GM23338 (cell line): ENCODE results near the gene G3BP1. TPM values are rescaled to one million over a fixed set of nuclear protein-coding genes. Genes with fewer than 3 reads are reported as not detected.

Experiments used
- ATAC-seq: fragments of 200-7000 bp; cut with Tn5 transposase; 3 replicates; pipeline ENCODE4 v1.9.1; 2020
- DNase-seq: peaks from one replicate; pipeline ENCODE4 v3.0.0-alpha.2; 2015; ENCODE audit warnings: low spot score
- H2AFZ ChIP-seq: fragments of 200-600 bp; sonication (generic); 2 replicates; pipeline ENCODE4 v1.8.0; 2016; ENCODE audit warnings: antibody characterized with exemption, mild to moderate bottlenecking, moderate library complexity
- H3F3A ChIP-seq: fragments of 200-600 bp; sonication (generic); replicated peaks from 2 replicates; pipeline ENCODE4 v1.8.0; 2017; ENCODE audit warnings: antibody characterized with exemption, mixed run types, low read depth
- H3K27ac ChIP-seq: fragments of 200-600 bp; sonication (generic); 2 replicates; pipeline ENCODE4 v1.6.1; 2016; ENCODE audit warnings: low read depth
- H3K27me3 ChIP-seq: fragments of 200-600 bp; sonication (generic); 2 replicates; pipeline ENCODE4 v1.8.0; 2016; ENCODE audit warnings: mild to moderate bottlenecking, mixed run types, moderate library complexity; ENCODE audit not compliant: insufficient read depth
- H3K36me3 ChIP-seq: fragments of 200-600 bp; sonication (generic); 2 replicates; pipeline ENCODE4 v1.8.0; 2016; ENCODE audit warnings: mild to moderate bottlenecking; ENCODE audit not compliant: insufficient read depth
- H3K4me1 ChIP-seq: fragments of 200-600 bp; sonication (generic); 2 replicates; pipeline ENCODE4 v1.8.0; 2016; ENCODE audit warnings: mild to moderate bottlenecking, moderate library complexity; ENCODE audit not compliant: insufficient read depth
- H3K4me2 ChIP-seq: fragments of 200-600 bp; sonication (generic); 2 replicates; pipeline ENCODE4 v1.7.1; 2017; ENCODE audit warnings: mixed run types
- H3K4me3 ChIP-seq: fragments of 200-600 bp; sonication (generic); 2 replicates; pipeline ENCODE4 v1.6.1; 2016; ENCODE audit warnings: mixed run types
- H3K79me2 ChIP-seq: fragments of 200-600 bp; sonication (generic); replicated peaks from 2 replicates; pipeline ENCODE4 v1.8.0; 2017; ENCODE audit warnings: mild to moderate bottlenecking; ENCODE audit not compliant: insufficient read depth
- H3K9me2 ChIP-seq: fragments of 200-600 bp; sonication (generic); 2 replicates; pipeline ENCODE4 v1.8.0; 2017; ENCODE audit not compliant: insufficient read depth
- H4K20me1 ChIP-seq: fragments of 200-600 bp; sonication (generic); replicated peaks from 2 replicates; pipeline ENCODE4 v1.8.0; 2017; ENCODE audit warnings: mild to moderate bottlenecking; ENCODE audit not compliant: insufficient read depth
- H3K27ac Mint-ChIP-seq: 2 replicates; pipeline ENCODE4 v1.8.0; 2020; ENCODE audit warnings: inconsistent platforms, mild to moderate bottlenecking, moderate library complexity, mixed read lengths
- H3K27me3 Mint-ChIP-seq: 3 replicates; pipeline ENCODE4 v1.8.0; 2022; ENCODE audit warnings: low read depth, mild to moderate bottlenecking, moderate library complexity, mixed read lengths, inconsistent platforms; ENCODE audit not compliant: insufficient read depth, poor library complexity
- H3K36me3 Mint-ChIP-seq: 3 replicates; pipeline ENCODE4 v1.8.0; 2021; ENCODE audit warnings: low read depth, mild to moderate bottlenecking, inconsistent platforms, moderate library complexity, mixed read lengths
- H3K4me1 Mint-ChIP-seq: 3 replicates; pipeline ENCODE4 v1.8.0; 2020; ENCODE audit warnings: mild to moderate bottlenecking, inconsistent platforms, mixed read lengths
- H3K4me3 Mint-ChIP-seq: 3 replicates; pipeline ENCODE4 v1.8.0; 2021; ENCODE audit warnings: moderate library complexity, mild to moderate bottlenecking, inconsistent platforms, mixed read lengths
- H3K9me3 Mint-ChIP-seq: 3 replicates; pipeline ENCODE4 v1.8.0; 2020; ENCODE audit warnings: moderate library complexity, mild to moderate bottlenecking, inconsistent platforms, mixed read lengths
- CREB1 ChIP-seq: fragments of 250-450 bp; sonication (Bioruptor Pico); IDR thresholded peaks from 2 replicates; pipeline ENCODE4 v1.5.0; 2020; ENCODE audit warnings: low read depth, mild to moderate bottlenecking, moderate library complexity
- CTCF ChIP-seq, 2 experiments: fragments of 200-600 bp in 1 of 2; sonication (generic) in 1 of 2; conservative IDR thresholded peaks; 2 replicates each; pipeline versions ENCODE4 v1.5.1 to v1.6.1; 2016 to 2017; ENCODE audit warnings: antibody characterized with exemption in 2 of 2, low read depth in 2 of 2, mild to moderate bottlenecking in 2 of 2, moderate library complexity in 1 of 2
- EZH2 ChIP-seq: fragments of 200-600 bp; sonication (generic); IDR thresholded peaks from one replicate; pipeline ENCODE4 v1.8.0; 2017; ENCODE audit warnings: antibody characterized with exemption, mild to moderate bottlenecking, low read depth; ENCODE audit not compliant: unreplicated experiment
- JUNB ChIP-seq: IDR thresholded peaks from one replicate; pipeline ENCODE4 v1.6.1; 2016; ENCODE audit warnings: antibody characterized with exemption; ENCODE audit not compliant: unreplicated experiment
- NANOG ChIP-seq: IDR thresholded peaks from 2 replicates; pipeline ENCODE4 v1.6.1; 2016; ENCODE audit warnings: antibody characterized with exemption, borderline replicate concordance
- POLR2AphosphoS5 ChIP-seq: IDR thresholded peaks from 2 replicates; pipeline ENCODE4 v1.6.1; 2016; ENCODE audit warnings: antibody characterized with exemption, low read depth
- REST ChIP-seq: IDR thresholded peaks from one replicate; pipeline ENCODE4 v1.6.1; 2018; ENCODE audit warnings: antibody characterized with exemption; ENCODE audit not compliant: unreplicated experiment
- STAT1 ChIP-seq: IDR thresholded peaks from one replicate; pipeline ENCODE4 v1.6.1; 2016; ENCODE audit warnings: antibody characterized with exemption; ENCODE audit not compliant: unreplicated experiment
- ZNF331 ChIP-seq: fragments of 250-450 bp; sonication (Bioruptor Pico); IDR thresholded peaks from 2 replicates; pipeline ENCODE4 v1.5.0; 2020; ENCODE audit warnings: low read depth, mild to moderate bottlenecking, moderate library complexity
- ZNF462 ChIP-seq: fragments of 250-450 bp; sonication (Bioruptor Pico); IDR thresholded peaks from 2 replicates; pipeline ENCODE4 v1.5.0; 2020; ENCODE audit warnings: mild to moderate bottlenecking, moderate library complexity
- long read RNA-seq: library from polyadenylated mRNA; unstranded; transcript quantifications from one replicate; pipeline ENCODE4 v2.0.0, GENCODE V29; 2020; ENCODE audit not compliant: unreplicated experiment
- polyA plus RNA-seq: library from polyadenylated mRNA; unstranded; fragments of >200 nt; fragmentation: Nextera tagmentation; extraction: Ambion mirVana; gene quantifications from 2 replicates; pipeline ENCODE4 v1.2.1, GENCODE V29; 2016
- total RNA-seq: library from RNA; depleted of rRNA; stranded (reverse); fragments of >200 nt; shearing (Covaris generic); gene quantifications from 2 replicates; pipeline ENCODE4 v1.2.3, GENCODE V29; 2014; rRNA removed
- TF ChIP-seq, protein P1 (sequence below): IDR thresholded peaks from 2 replicates; pipeline ENCODE4 v1.6.1; 2016; ENCODE audit warnings: antibody characterized with exemption

G3BP1 gene
- total RNA-seq: 323 and 345 TPM in 2 replicates
- 158 and 183 TPM in 2 replicates for polyA plus RNA-seq
- long read RNA-seq, full-length matches to known transcripts: 127 of 156 reads
- long read RNA-seq, partial matches to known transcripts: 6 of 156 reads
- long read RNA-seq, other reads (novel, unspliced or antisense): 23 of 156 reads

GRCh38 chr5:151771259-151772028 lies at the start of gene G3BP1:
Gene G3BP1 (plus strand): TSS chr5:151771954. CDS start chr5:151786621, 14,667 bp downstream.
- peak; percentile 89 for ATAC-seq
- peak; percentile 100 for DNase-seq
- Mint-ChIP-seq H3K9me3 (no peaks in the 10 kb centered on the region), H3K36me3 (peaks cover 32% of the 10 kb centered on the region), H3K4me1 (peaks cover 27% of the 10 kb centered on the region), H3K27me3 (peaks cover 4% of the 10 kb centered on the region), H3K4me3 (peak within 1 kb of the TSS; percentile 84; the same call in 2 of the 3 replicates), H3K27ac (peak within 1 kb of the TSS; percentile 96)
- H3K79me2 ChIP-seq: peaks cover 59% of the 10 kb centered on the region
- peaks cover 41% of the 10 kb centered on the region for H4K20me1 ChIP-seq
- peak within 1 kb of the TSS; percentile 74 for H2AFZ ChIP-seq
- H3K4me1 ChIP-seq: peaks cover 33% of the 10 kb centered on the region
- no peaks in the 10 kb centered on the region for H3F3A ChIP-seq
- H3K9me2 ChIP-seq: no peaks in the 10 kb centered on the region
- peak within 1 kb of the TSS; percentile 82 for H3K4me3 ChIP-seq
- peak within 1 kb of the TSS; percentile 91 for H3K4me2 ChIP-seq
- no peaks in the 10 kb centered on the region for H3K27me3 ChIP-seq
- H3K27ac ChIP-seq: peak within 1 kb of the TSS; percentile 95
- no peaks in the 10 kb centered on the region for H3K36me3 ChIP-seq
- TF ChIP-seq EZH2 (no peak), NANOG (no peak), ZNF331 (CRISPR knock-in tag) (no peak), ZNF462 (CRISPR knock-in tag) (no peak), STAT1 (no peak), REST (peak; percentile 26), CREB1 (CRISPR knock-in tag) (peak; percentile 83), POLR2AphosphoS5 (peak; percentile 99), CTCF (conservative IDR thresholded peaks at IDR 0.05; ENCODE audit: low read depth in 2 of 2) (peak in 1 of 2 experiments; percentile 54; a peak in 3 of 4 replicates), JUNB (no peak)
- TF ChIP-seq, protein P1, sequence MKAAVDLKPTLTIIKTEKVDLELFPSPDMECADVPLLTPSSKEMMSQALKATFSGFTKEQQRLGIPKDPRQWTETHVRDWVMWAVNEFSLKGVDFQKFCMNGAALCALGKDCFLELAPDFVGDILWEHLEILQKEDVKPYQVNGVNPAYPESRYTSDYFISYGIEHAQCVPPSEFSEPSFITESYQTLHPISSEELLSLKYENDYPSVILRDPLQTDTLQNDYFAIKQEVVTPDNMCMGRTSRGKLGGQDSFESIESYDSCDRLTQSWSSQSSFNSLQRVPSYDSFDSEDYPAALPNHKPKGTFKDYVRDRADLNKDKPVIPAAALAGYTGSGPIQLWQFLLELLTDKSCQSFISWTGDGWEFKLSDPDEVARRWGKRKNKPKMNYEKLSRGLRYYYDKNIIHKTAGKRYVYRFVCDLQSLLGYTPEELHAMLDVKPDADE: peak; percentile 57
